H1 (cell line): ENCODE results near the gene DCP2.
A peak's percentile ranks its signal among the peaks of the same experiment; 100 is the strongest.

Experiments
- ASH2L ChIP-seq: fragments of 200-600, 300-600 bp; sonication (generic); IDR thresholded peaks from one replicate; pipeline ENCODE4 v1.7.1; 2017; ENCODE audit warnings: low read length
- BACH1 ChIP-seq: IDR thresholded peaks from 2 replicates; pipeline ENCODE4 v1.6.1; 2012; ENCODE audit warnings: low read length, improper control_type of control experiment
- CHD2 ChIP-seq: IDR thresholded peaks from 2 replicates; pipeline ENCODE4 v1.6.1; 2012; ENCODE audit warnings: low read length, improper control_type of control experiment
- CTCF ChIP-seq, 3 experiments: IDR thresholded peaks; 1 replicate in 2 of 3; 2 replicates in 1 of 3; pipeline versions ENCODE4 v1.5.1 to v1.6.1; 2011; ENCODE audit warnings: low read length in 3 of 3, mild to moderate bottlenecking in 3 of 3, inconsistent platforms in 2 of 3, low read depth in 1 of 3, moderate library complexity in 1 of 3; ENCODE audit not compliant: insufficient read depth in 1 of 3; ENCODE audit errors: control extremely low read depth in 1 of 3
- TBP ChIP-seq: IDR thresholded peaks from 2 replicates; pipeline ENCODE4 v1.6.1; 2011; ENCODE audit warnings: low read depth, low read length, improper control_type of control experiment

- TF ChIP-seq BACH1 = no peak
- no peak for TF ChIP-seq CHD2
- peak in 2 of 3 experiments; percentile 9 to 13; a peak in 2 of 4 replicates for TF ChIP-seq CTCF (IDR thresholded peaks at IDR 0.05; ENCODE audit: control extremely low read depth in 1 of 3, insufficient read depth in 1 of 3, low read depth in 1 of 3, low read length in 3 of 3)
- no peak for TF ChIP-seq ASH2L
- TF ChIP-seq TBP = no peak
Observed at GRCh38 chr5:113038714-113039113, 62.1 kb downstream of the DCP2 start.
